GM19240 (cell line): ENCODE data around the gene ARHGDIA.

ENCODE experiments used
- DNase-seq: peaks from one replicate; pipeline ENCODE4 v3.0.0; 2011; ENCODE audit warnings: low spot score; ENCODE audit not compliant: insufficient read length

Gene ARHGDIA

GRCh38 chr17:81888988-81889595 lies 18.0 kb upstream of the ARHGDIA start:
- no peak for DNase-seq

- no peak for DNase-seq
Measured at GRCh38 chr17:81888105-81888987, 17.2 kb upstream of the ARHGDIA start.

- no peak for DNase-seq
Measured at GRCh38 chr17:81885869-81886548, 14.9 kb upstream of the ARHGDIA start.

- no peak for DNase-seq
Measured at GRCh38 chr17:81885454-81885853, 14.3 kb upstream of the ARHGDIA start.

GRCh38 chr17:81884968-81885367 lies 13.8 kb upstream of the ARHGDIA start:
- no peak for DNase-seq

GRCh38 chr17:81884520-81884919 lies 13.4 kb upstream of the ARHGDIA start:
- no peak for DNase-seq

- no peak for DNase-seq
Measured at GRCh38 chr17:81879121-81879520, 8.0 kb upstream of the ARHGDIA start.

GRCh38 chr17:81878294-81878693 lies 7.2 kb upstream of the ARHGDIA start:
- DNase-seq: no peak

GRCh38 chr17:81877569-81877968 lies 6.4 kb upstream of the ARHGDIA start:
- DNase-seq: no peak

GRCh38 chr17:81871387-81872230 lies 472 bp upstream of the ARHGDIA start:
- DNase-seq: peak; percentile 92

GRCh38 chr17:81870131-81870980 lies 781 bp downstream of the ARHGDIA start:
- peak; percentile 29 for DNase-seq

GRCh38 chr17:81869221-81870130 lies 1.7 kb downstream of the ARHGDIA start:
- DNase-seq: peak; percentile 35

GRCh38 chr17:81868674-81869220 lies 2.4 kb downstream of the ARHGDIA start:
- no peak for DNase-seq

- DNase-seq: no peak
Measured at GRCh38 chr17:81867991-81868673, 3.0 kb downstream of the ARHGDIA start.

GRCh38 chr17:81867170-81867990 lies 3.8 kb downstream of the ARHGDIA start:
- no peak for DNase-seq

- DNase-seq: no peak
Measured at GRCh38 chr17:81866440-81867169, 4.5 kb downstream of the ARHGDIA start.
